Measurements from ENCODE around the gene SREK1.

- TF ChIP-seq EZH2 (IDR thresholded peaks at IDR 0.05): no peak
- TF ChIP-seq POLR2AphosphoS5 (IDR thresholded peaks at IDR 0.05; ENCODE audit: borderline replicate concordance, low read depth, low read length): no peak
- TF ChIP-seq FOXP2 (optimal IDR thresholded peaks at IDR 0.05; ENCODE audit: control extremely low read depth, extremely low read length, insufficient read depth): no peak
Measured at GRCh38 chr5:66222455-66222854, 78.4 kb downstream of the SREK1 start.

Data from SK-N-MC (cell line).